ENCODE results near the gene KANSL1L. TPM values are rescaled to one million over a fixed set of nuclear protein-coding genes. Genes with fewer than 3 reads are reported as not detected.

The KANSL1L gene
- total and polyA plus RNA-seq, 2 donors (not counting 1 experiment from before 2014, with no cell fraction given): 7.3 to 26.1 TPM

GRCh38 chr2:210174086-210174485 is 2.9 kb upstream of the KANSL1L start:
- H3K27ac ChIP-seq (ENCODE audit: insufficient read depth, low read length): no peak overlapping the region
- H2AFZ ChIP-seq (ENCODE audit: low read length): no peak overlapping the region
- H3K9me3 ChIP-seq (ENCODE audit: control insufficient read depth, insufficient read depth, low read depth, low read length): no peaks in the 10 kb centered on the region
- no peak for DNase-seq (ENCODE audit: low read depth in 2 of 2)
- H3K4me1 ChIP-seq (ENCODE audit: control insufficient read depth, extremely low read depth, insufficient read depth, low read length): no peaks in the 10 kb centered on the region
- H3K27me3 ChIP-seq (ENCODE audit: control insufficient read depth, insufficient read depth, low read length): no peaks in the 10 kb centered on the region
- no peaks in the 10 kb centered on the region for H4K20me1 ChIP-seq (ENCODE audit: control insufficient read depth, extremely low read depth, insufficient read depth, low read length)
- H3K79me2 ChIP-seq (ENCODE audit: control insufficient read depth, insufficient read depth, low read length): peaks cover 1% of the 10 kb centered on the region
- no peak overlapping the region for H3K4me3 ChIP-seq (replicated peaks in 1 of 4; ENCODE audit: control extremely low read depth in 1 of 4, insufficient read depth in 1 of 4, low read depth in 3 of 4, low read length in 4 of 4)
- H3K36me3 ChIP-seq (ENCODE audit: control insufficient read depth, insufficient read depth, low read length): no peaks in the 10 kb centered on the region
- no peak overlapping the region for H3K9ac ChIP-seq (ENCODE audit: insufficient read depth, low read length)
- no peak overlapping the region for H3K4me2 ChIP-seq (ENCODE audit: extremely low read depth, insufficient read depth, low read length)
- TF ChIP-seq CTCF (conservative IDR thresholded peaks at IDR 0.05 in 1 of 2, IDR thresholded peaks at IDR 0.05 in 1 of 2; ENCODE audit: low read depth in 1 of 2, low read length in 2 of 2) (no peak), EZH2 (IDR thresholded peaks at IDR 0.05; ENCODE audit: low read length, missing control alignments) (no peak)

- no peak for DNase-seq (ENCODE audit: low read depth in 2 of 2)
- H3K9ac ChIP-seq (ENCODE audit: insufficient read depth, low read length): no peak overlapping the region
These were observed 988 bp upstream of the KANSL1L start for GRCh38 chr2:210172219-210172575.

More at GRCh38 chr2:210172219-210172575, 988 bp upstream of the KANSL1L start:
- TF ChIP-seq EZH2 (IDR thresholded peaks at IDR 0.05; ENCODE audit: low read length, missing control alignments) (no peak), CTCF (conservative IDR thresholded peaks at IDR 0.05 in 1 of 2, IDR thresholded peaks at IDR 0.05 in 1 of 2; ENCODE audit: low read depth in 1 of 2, low read length in 2 of 2) (no peak)
- Histone ChIP-seq H3K4me2 (ENCODE audit: extremely low read depth, insufficient read depth, low read length) (peak overlapping the region; percentile 94), H3K9me3 (ENCODE audit: control insufficient read depth, insufficient read depth, low read depth, low read length) (no peaks in the 10 kb centered on the region), H4K20me1 (ENCODE audit: control insufficient read depth, extremely low read depth, insufficient read depth, low read length) (no peaks in the 10 kb centered on the region), H3K4me3 (replicated peaks in 1 of 4; ENCODE audit: control extremely low read depth in 1 of 4, insufficient read depth in 1 of 4, low read depth in 3 of 4, low read length in 4 of 4) (peak overlapping the region; percentile 64 to 69 (median 66)), H3K79me2 (ENCODE audit: control insufficient read depth, insufficient read depth, low read length) (peaks cover 19% of the 10 kb centered on the region), H2AFZ (ENCODE audit: low read length) (peak overlapping the region; percentile 89), H3K27ac (ENCODE audit: insufficient read depth, low read length) (no peak overlapping the region), H3K4me1 (ENCODE audit: control insufficient read depth, extremely low read depth, insufficient read depth, low read length) (peaks cover 2% of the 10 kb centered on the region), H3K27me3 (ENCODE audit: control insufficient read depth, insufficient read depth, low read length) (no peaks in the 10 kb centered on the region), H3K36me3 (ENCODE audit: control insufficient read depth, insufficient read depth, low read length) (no peaks in the 10 kb centered on the region)

Data from fibroblast of lung (primary cell).